ENCODE data around the gene H6PD.

DNA sequence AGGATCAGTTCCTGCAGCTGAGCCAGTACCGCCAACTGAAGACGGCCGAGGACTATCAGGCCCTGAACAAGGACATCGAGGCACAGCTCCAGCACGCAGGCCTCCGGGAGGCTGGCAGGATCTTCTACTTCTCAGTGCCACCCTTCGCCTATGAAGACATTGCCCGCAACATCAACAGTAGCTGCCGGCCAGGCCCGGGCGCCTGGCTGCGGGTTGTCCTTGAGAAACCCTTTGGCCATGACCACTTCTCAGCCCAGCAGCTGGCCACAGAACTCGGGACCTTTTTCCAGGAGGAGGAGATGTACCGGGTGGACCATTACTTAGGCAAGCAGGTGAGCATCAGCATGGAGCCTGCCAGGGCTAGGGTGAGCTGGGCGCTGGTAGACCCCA, 10.7 kb downstream of the H6PD start:
- TF ChIP-seq EGR1 (IDR thresholded peaks at IDR 0.05) (no peak), TEAD4 (IDR thresholded peaks at IDR 0.05) (no peak), TCF12 (IDR thresholded peaks at IDR 0.05; ENCODE audit: low read depth) (no peak), EP300 (IDR thresholded peaks at IDR 0.05; ENCODE audit: borderline replicate concordance) (no peak)

Measured in Ishikawa (cell line).